Activated CD4-positive, alpha-beta T cell treated with anti-CD3 and anti-CD28 coated beads for 36 hours (primary cell): ENCODE results near the gene EIF2S2. TPM values are rescaled to one million over a fixed set of nuclear protein-coding genes. Genes with fewer than 3 reads are reported as not detected.

ENCODE experiments used
- ATAC-seq: fragments of 200-7000 bp; cut with Tn5 transposase; one replicate; pipeline ENCODE4 v1.10.0; 2021; ENCODE audit warnings: mild to moderate bottlenecking, moderate library complexity
- CTCF ChIA-PET: fragments of 350-600 bp; sonication (Branson Sonifier 250); formaldehyde crosslinking; loops from one replicate; lab custom pipeline; 2021; ENCODE audit warnings: antibody characterized with exemption; lab: Charles Lee
- POLR2A ChIA-PET: fragments of 350-600 bp; sonication (Branson Sonifier 250); formaldehyde crosslinking; loops from one replicate; lab custom pipeline; 2021; ENCODE audit warnings: antibody characterized with exemption, inconsistent platforms; lab: Charles Lee
- DNase-seq: peaks from one replicate; pipeline ENCODE4 v3.0.0-alpha.2; 2020
- H3K27ac Mint-ChIP-seq: one replicate; pipeline ENCODE4 v1.8.0; 2021; ENCODE audit warnings: mixed read lengths
- H3K27me3 Mint-ChIP-seq: one replicate; pipeline ENCODE4 v1.8.0; 2021; ENCODE audit warnings: mixed read lengths
- H3K36me3 Mint-ChIP-seq: one replicate; pipeline ENCODE4 v1.8.0; 2021; ENCODE audit warnings: low read depth, mixed read lengths
- H3K4me1 Mint-ChIP-seq: one replicate; pipeline ENCODE4 v1.8.0; 2021; ENCODE audit warnings: mixed read lengths
- H3K4me3 Mint-ChIP-seq: one replicate; pipeline ENCODE4 v1.8.0; 2021; ENCODE audit warnings: mild to moderate bottlenecking, moderate library complexity, mixed read lengths
- H3K9me3 Mint-ChIP-seq: one replicate; pipeline ENCODE4 v1.8.0; 2021; ENCODE audit warnings: low read depth, mixed read lengths
- intact Hi-C, 2 experiments: fragments of 100-400 bp; cut with DNase I in 1 of 2; cut with micrococcal nuclease in 1 of 2; formaldehyde crosslinking; loops; one replicate each; pipeline versions ENCODE4 v1.14.2 to v1.15.1; 2022 to 2024; cut with DNase I, micrococcal nuclease
- total RNA-seq, 2 experiments: library from RNA; stranded (reverse); gene quantifications; one replicate each; pipeline ENCODE4 v1.2.3, GENCODE V29; 2021

The EIF2S2 gene
- total RNA-seq, 2 experiments from 2014 or later, result 179 to 187 TPM

DNA sequence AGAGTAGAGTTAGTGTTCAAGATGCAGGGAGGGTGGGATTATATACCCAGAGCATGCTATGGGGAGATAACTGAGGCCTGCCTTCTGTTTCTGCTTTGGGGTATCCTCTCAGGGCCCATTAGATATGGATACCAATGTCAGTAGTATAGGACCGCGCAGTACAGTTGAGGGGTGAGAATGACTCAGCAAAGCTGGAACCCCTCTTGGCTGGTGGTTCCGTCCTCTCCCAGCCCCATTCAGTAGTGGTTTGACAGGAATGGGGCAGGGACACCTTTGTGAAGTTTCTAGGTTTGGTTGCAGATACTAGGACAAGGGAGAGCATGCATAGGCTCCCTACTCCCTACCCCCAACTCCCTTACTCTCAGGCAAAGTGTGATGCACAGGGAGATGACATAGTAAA, 47.8 kb downstream of the EIF2S2 start:
- no peak overlapping the region for H3K27ac Mint-ChIP-seq
- POLR2A ChIA-PET, result interaction anchor here (2.1 kb wide), 1 partner anchor 71 kb away, joined by 5 read pairs; the partner anchor contains the start of gene RALY
- DNase-seq (no peak), ATAC-seq (no peak)
- peaks cover 51% of the 10 kb centered on the region for H3K4me1 Mint-ChIP-seq
- peaks cover 6% of the 10 kb centered on the region for H3K36me3 Mint-ChIP-seq
- intact Hi-C loops, result no loop called here
- H3K9me3 Mint-ChIP-seq, result no peaks in the 10 kb centered on the region
- H3K27me3 Mint-ChIP-seq, result no peaks in the 10 kb centered on the region
- no peak overlapping the region for H3K4me3 Mint-ChIP-seq
- CTCF ChIA-PET, result interaction anchor here (0.7 to 1.0 kb wide), 2 partner anchors 37 to 272 kb away, joined by 3 to 4 read pairs; no protein-coding TSS in a partner anchor

DNA sequence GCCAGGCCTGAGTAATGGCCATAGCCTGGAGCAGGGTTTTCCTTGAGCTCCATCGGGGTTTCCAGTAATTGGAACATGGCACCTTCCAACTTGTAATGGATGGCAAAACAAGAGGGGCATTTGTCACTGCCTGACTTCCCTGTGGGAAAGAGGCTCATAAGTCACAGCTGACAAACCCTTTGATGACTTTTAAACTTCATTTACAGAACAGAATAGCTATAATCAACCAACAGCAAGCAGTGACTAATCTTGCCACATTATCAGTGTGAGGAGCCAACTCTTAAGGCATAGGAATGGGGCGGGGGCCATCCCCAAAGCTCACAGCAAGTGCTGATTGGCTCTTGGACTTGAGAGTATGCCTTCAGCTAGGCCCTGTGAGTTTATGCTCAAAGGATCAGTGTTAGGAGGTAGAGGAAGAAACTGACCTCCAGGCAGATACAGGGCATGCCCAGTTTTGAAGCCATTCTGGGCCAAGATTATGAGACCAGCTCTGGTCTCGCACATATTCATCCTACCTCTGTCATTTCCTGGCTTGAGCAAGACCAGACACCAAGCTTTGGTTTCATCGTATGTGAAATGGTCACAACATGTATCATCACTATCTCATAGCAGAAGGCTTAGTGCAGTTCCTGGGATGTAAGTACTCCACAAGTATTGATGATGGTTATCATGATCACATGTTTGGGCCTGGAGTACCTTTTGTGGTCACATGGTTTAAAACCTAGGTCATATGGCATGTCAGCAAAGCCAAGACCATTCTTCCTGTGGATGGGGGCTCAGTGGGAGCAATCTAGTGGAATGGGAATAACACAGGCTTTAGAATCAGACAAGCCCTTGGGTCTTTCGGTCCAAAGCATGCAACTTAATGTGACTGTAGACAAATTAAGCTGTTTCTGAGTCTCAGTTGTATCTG, 49.2 kb downstream of the EIF2S2 start:
- Mint-ChIP-seq H3K36me3 (peaks cover 6% of the 10 kb centered on the region), H3K9me3 (no peaks in the 10 kb centered on the region), H3K27ac (peak overlapping the region; percentile 80), H3K4me1 (peaks cover 52% of the 10 kb centered on the region), H3K4me3 (no peak overlapping the region), H3K27me3 (no peaks in the 10 kb centered on the region)
- peak; percentile 43 for DNase-seq
- ChIA-PET CTCF (no interaction called here), POLR2A (interaction anchor here (0.7 to 2.1 kb wide), 2 partner anchors 69 to 662 kb away, joined by 3 to 5 read pairs; partner anchors contain the start of gene RALY)
- intact Hi-C loops, result no loop called here
- ATAC-seq, result peak; percentile 66

DNA sequence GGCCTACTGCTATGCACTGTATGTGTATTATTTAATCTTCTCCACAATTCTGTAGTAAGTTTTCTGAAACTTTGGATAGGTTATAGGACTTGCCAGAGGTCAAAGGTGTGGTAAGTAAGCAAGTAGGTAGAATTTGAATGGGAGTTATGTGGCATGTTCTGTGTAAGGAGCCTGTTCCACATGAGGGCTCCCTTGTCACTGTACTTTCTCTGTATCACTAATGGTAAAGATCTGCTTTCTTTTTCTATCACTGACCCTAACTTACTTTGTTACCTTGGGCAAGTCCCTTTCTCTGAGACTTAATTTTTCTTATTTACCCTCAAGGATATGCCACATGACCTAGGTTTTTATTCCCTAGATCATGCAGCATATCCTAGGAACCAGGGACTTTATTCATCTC, 50.3 kb downstream of the EIF2S2 start:
- Mint-ChIP-seq H3K9me3 (no peaks in the 10 kb centered on the region), H3K27me3 (no peaks in the 10 kb centered on the region), H3K27ac (peak overlapping the region; percentile 42), H3K4me3 (no peak overlapping the region), H3K4me1 (peaks cover 59% of the 10 kb centered on the region), H3K36me3 (peaks cover 6% of the 10 kb centered on the region)
- intact Hi-C loops, result no loop called here
- POLR2A ChIA-PET, result no interaction called here
- no peak for ATAC-seq
- CTCF ChIA-PET, result interaction anchor here (1.7 kb wide), 1 partner anchor 8 kb away, joined by 4 read pairs; no protein-coding TSS in a partner anchor
- no peak for DNase-seq

DNA sequence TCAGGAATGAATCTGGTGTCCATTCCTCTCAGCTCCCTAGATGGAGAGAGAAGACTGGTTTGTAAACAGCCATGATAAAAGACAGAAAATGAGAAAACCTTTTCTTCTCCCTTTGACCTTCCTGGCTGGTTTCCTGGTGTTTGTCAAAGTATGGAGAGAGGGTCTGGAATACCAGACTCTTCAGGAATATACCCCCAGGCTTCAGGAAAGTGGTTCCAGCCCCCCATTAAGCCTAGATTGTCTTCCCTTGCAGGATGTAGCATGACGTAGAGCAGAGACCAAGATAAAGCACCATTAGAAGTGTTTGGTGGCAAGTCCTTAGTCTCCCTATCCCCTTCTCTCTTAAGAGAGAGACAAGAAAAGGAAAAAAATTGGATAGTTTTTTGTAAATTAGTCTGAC, 51.1 kb downstream of the EIF2S2 start:
- H3K27me3 Mint-ChIP-seq, result no peaks in the 10 kb centered on the region
- H3K4me3 Mint-ChIP-seq, result no peak overlapping the region
- ChIA-PET CTCF (interaction anchor here (1.7 kb wide), 1 partner anchor 9 kb away, joined by 4 read pairs; no protein-coding TSS in a partner anchor), POLR2A (no interaction called here)
- ATAC-seq (no peak), DNase-seq (no peak)
- H3K4me1 Mint-ChIP-seq, result peaks cover 65% of the 10 kb centered on the region
- no peaks in the 10 kb centered on the region for H3K9me3 Mint-ChIP-seq
- H3K36me3 Mint-ChIP-seq, result peaks cover 6% of the 10 kb centered on the region
- H3K27ac Mint-ChIP-seq, result no peak overlapping the region
- intact Hi-C loops, result no loop called here

DNA sequence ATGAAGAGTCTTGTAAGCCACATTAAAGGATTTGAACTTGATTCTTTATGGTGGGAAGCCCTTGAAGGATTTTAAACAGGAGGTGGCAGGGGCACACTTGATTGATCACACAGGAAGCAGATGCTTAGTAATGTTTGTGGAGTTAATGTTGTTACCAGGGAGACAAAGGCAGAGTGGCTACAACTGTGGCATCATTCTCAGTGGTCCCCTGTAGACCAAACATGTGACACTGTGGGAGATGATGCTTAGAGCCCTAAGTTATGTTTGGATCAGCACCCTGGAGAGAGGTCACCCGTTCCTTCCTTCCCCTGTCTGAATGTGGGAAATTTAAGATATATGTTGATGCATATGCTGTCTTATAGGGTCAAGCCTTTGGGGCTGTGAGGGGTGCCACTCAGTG, 53.2 kb downstream of the EIF2S2 start:
- Mint-ChIP-seq H3K4me3 (no peak overlapping the region), H3K27ac (no peak overlapping the region), H3K9me3 (no peaks in the 10 kb centered on the region), H3K4me1 (peaks cover 76% of the 10 kb centered on the region), H3K36me3 (peaks cover 3% of the 10 kb centered on the region), H3K27me3 (no peaks in the 10 kb centered on the region)
- intact Hi-C loops, result no loop called here
- peak; percentile 14 for DNase-seq
- CTCF ChIA-PET, result no interaction called here
- ATAC-seq, result peak; percentile 60
- POLR2A ChIA-PET, result no interaction called here

DNA sequence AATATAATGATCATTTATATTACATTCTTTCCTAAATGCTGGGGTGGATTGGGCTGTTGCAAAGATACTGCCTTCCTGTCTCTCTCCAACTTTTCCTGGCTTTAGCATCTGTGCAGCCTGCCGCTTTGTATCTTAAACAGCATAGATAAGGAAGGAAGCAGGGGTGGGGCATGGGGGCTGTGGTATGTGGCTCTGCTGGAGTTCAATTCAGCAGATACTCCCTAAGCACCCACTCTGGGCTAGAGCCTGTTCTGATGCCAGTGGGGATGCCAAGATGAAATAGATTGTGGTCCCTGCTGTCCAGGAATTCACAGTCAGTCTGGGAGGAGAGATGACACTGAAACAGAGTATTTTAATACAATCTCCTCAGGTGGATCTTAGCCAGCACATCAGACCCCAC, 56.8 kb downstream of the EIF2S2 start:
- H3K27me3 Mint-ChIP-seq, result no peaks in the 10 kb centered on the region
- ChIA-PET CTCF (no interaction called here), POLR2A (no interaction called here)
- no peak for ATAC-seq
- H3K4me3 Mint-ChIP-seq, result no peak overlapping the region
- H3K4me1 Mint-ChIP-seq, result peaks cover 75% of the 10 kb centered on the region
- DNase-seq, result no peak
- intact Hi-C loops, result no loop called here
- H3K36me3 Mint-ChIP-seq, result peaks cover 3% of the 10 kb centered on the region
- no peaks in the 10 kb centered on the region for H3K9me3 Mint-ChIP-seq
- peak overlapping the region; percentile 24 for H3K27ac Mint-ChIP-seq

DNA sequence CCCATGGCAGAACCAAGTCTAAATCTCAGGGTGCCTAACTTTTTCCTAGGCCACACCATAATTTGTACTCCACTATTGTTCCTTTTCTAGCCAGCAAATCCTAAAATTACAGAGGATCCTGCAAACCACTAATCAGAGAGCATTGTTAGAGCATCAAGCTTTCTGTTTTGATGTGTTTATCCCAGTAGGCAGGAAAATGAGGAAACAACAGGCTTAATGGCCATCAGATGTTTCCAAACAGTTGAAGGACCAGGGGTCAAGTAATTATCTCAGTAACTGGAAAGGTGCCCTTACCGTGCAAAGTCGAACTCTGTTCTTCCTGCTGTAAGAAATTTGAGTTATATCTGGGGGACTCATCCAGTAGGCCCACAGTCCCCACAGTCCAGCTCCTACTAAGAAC, 59.6 kb downstream of the EIF2S2 start:
- CTCF ChIA-PET, result no interaction called here
- H3K27ac Mint-ChIP-seq, result no peak overlapping the region
- POLR2A ChIA-PET, result no interaction called here
- H3K27me3 Mint-ChIP-seq, result no peaks in the 10 kb centered on the region
- intact Hi-C loops, result no loop called here
- H3K4me3 Mint-ChIP-seq, result no peak overlapping the region
- H3K9me3 Mint-ChIP-seq, result no peaks in the 10 kb centered on the region
- DNase-seq (no peak), ATAC-seq (no peak)
- H3K36me3 Mint-ChIP-seq, result peaks cover 3% of the 10 kb centered on the region
- H3K4me1 Mint-ChIP-seq, result peaks cover 82% of the 10 kb centered on the region

DNA sequence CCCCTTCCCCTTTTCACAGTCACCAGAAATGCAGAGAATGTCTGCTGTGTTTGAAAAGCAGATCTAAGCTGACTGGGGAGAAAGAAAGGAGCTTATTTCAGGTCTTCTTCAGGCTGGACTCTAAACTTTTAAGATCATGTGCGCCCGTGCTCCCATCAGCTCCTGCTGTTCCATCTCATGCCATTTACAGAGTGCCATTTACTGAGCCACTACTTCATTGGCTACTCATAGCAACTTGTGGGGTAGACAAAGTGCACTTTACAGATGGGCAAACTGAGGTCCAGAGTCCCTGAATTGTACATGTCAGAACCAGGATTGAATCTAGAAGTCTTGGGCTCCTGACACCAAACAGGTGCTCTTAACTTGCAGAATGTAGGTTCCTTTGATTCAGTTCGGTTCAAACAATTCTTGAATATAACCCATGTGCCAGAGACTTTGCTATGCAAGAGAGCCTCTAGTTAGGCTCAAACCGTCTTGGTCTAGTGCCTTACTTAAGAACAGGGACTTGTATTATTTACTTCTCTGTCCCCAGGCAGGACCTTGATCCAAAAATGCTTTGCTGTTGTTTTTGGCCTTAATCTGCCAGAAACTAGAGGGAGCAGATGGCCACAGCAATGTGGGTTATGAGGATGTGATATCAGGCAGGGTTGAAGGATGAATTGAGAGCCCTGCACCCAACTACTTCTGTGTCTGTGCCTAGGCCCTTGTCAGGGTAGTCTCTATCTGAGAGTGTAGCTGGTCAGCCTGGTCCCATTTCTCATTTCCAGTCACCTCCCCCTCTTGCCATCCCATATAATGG, 61.9 kb downstream of the EIF2S2 start:
- Mint-ChIP-seq H3K27me3 (no peaks in the 10 kb centered on the region), H3K4me1 (peaks cover 80% of the 10 kb centered on the region), H3K9me3 (no peaks in the 10 kb centered on the region), H3K27ac (peak overlapping the region; percentile 29), H3K4me3 (no peak overlapping the region), H3K36me3 (peaks cover 6% of the 10 kb centered on the region)
- intact Hi-C loops, result no loop called here
- no peak for ATAC-seq
- DNase-seq, result no peak
- CTCF ChIA-PET, result interaction anchor here (0.6 to 1.1 kb wide), 7 partner anchors 7 to 135 kb away, joined by 3 to 5 read pairs (median 3); no protein-coding TSS in a partner anchor
- POLR2A ChIA-PET, result no interaction called here

DNA sequence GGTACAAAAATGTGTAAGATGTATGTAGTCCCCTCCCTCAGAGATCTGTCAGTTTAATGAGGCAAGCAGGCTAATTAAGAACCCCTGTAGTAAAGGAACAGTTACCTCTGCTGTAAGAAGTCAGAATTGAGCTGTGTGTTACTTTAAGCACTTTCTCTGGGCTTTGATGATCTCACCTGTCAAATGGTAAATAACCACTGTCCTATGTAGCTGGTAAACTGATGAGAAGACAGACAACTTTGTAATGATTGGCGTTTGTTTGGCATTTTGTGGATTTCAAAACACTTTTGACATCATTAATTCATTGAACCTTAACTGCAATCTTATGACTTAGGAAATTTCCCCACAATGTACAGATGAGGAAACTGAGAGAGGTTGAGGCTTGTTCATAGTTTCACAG, 62.7 kb downstream of the EIF2S2 start:
- H3K9me3 Mint-ChIP-seq, result no peaks in the 10 kb centered on the region
- intact Hi-C loops, result no loop called here
- no peak overlapping the region for H3K27ac Mint-ChIP-seq
- peaks cover 6% of the 10 kb centered on the region for H3K36me3 Mint-ChIP-seq
- POLR2A ChIA-PET, result no interaction called here
- CTCF ChIA-PET, result interaction anchor here (0.6 to 1.1 kb wide), 5 partner anchors 8 to 25 kb away, joined by 3 to 5 read pairs (median 3); no protein-coding TSS in a partner anchor
- no peaks in the 10 kb centered on the region for H3K27me3 Mint-ChIP-seq
- H3K4me1 Mint-ChIP-seq, result peaks cover 75% of the 10 kb centered on the region
- H3K4me3 Mint-ChIP-seq, result no peak overlapping the region
- ATAC-seq, result no peak
- DNase-seq, result no peak

DNA sequence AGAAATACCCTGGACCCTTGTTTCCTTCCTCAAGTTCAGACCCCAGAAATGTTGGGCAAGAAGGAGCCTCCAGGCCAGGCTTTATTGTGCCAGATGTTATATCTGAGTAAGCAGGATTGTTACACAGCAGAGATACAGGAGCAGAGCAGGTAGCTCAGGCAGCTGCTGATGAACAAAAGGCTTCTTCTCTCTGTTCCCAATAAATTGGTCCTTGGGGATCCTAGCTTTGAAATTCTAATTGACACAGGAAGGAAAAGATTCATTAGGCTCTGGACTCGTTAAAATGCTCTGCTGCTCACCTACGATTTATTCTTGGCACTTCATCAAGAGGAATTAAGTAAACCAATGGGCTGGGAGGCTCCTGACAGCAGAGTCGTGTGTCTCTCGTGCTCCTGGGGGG, 64.1 kb downstream of the EIF2S2 start:
- Mint-ChIP-seq H3K9me3 (no peaks in the 10 kb centered on the region), H3K27ac (no peak overlapping the region), H3K4me3 (no peak overlapping the region), H3K4me1 (peaks cover 68% of the 10 kb centered on the region), H3K36me3 (peaks cover 6% of the 10 kb centered on the region), H3K27me3 (no peaks in the 10 kb centered on the region)
- ChIA-PET POLR2A (no interaction called here), CTCF (interaction anchor here (1.5 to 1.6 kb wide), 2 partner anchors 22 to 114 kb away, joined by 4 to 5 read pairs; no protein-coding TSS in a partner anchor)
- intact Hi-C loops, result no loop called here
- ATAC-seq (no peak), DNase-seq (no peak)

DNA sequence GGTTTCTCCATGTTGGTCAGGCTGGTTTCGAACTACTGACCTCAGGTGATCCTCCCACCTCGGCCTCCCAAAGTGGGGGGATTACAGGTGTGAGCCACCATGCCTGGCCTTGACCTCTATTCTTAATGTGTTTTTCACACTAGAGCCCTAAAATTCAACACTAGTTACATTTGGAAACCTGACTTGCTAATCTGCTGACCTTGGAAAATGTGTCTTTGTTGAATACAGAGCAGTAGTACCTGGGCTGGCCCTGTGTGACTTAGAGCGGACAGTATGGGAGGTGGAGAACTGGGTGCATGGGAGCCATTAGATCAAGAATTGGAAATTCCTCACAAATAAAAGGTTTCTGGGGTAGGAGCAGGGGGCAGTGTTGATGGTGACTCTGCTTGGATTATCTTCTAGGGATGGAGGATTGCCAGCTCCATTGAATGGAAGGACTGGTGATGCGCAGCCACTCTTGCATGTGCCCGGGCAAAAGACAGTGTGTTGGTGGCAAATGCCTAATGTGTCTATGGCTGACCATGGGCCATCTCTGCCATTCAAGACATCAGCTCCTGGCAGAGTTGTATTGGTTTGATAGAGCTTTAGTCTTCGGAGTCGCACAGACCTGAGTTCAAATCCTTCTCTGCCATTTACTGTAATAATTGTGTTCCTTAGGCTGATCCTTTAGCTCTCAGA, 64.9 kb downstream of the EIF2S2 start:
- peak overlapping the region; percentile 30 for H3K27ac Mint-ChIP-seq
- DNase-seq, result no peak
- no peaks in the 10 kb centered on the region for H3K27me3 Mint-ChIP-seq
- H3K4me1 Mint-ChIP-seq, result peaks cover 68% of the 10 kb centered on the region
- no peak for ATAC-seq
- H3K36me3 Mint-ChIP-seq, result peaks cover 4% of the 10 kb centered on the region
- H3K9me3 Mint-ChIP-seq, result no peaks in the 10 kb centered on the region
- ChIA-PET POLR2A (no interaction called here), CTCF (interaction anchor here (0.7 to 1.6 kb wide), 4 partner anchors 9 to 113 kb away, joined by 3 to 5 read pairs (median 4); no protein-coding TSS in a partner anchor)
- no peak overlapping the region for H3K4me3 Mint-ChIP-seq
- intact Hi-C loops, result no loop called here
